Lung (tissue), 12 donors: ENCODE results near the gene PACSIN1. TPM values are rescaled to one million over a fixed set of nuclear protein-coding genes. Genes with fewer than 3 reads are reported as not detected.

Source experiments
- ATAC-seq: fragments of 200-7000 bp; cut with Tn5 transposase; one replicate; pipeline ENCODE4 v1.9.1; 2020; ENCODE audit warnings: moderate number of reproducible peaks; ENCODE audit not compliant: insufficient read depth, low FRiP score
- DNase-seq, 3 donors: peaks; one replicate each; pipeline ENCODE4 v3.0.0-alpha.2; 2013 to 2017
- H3K27ac ChIP-seq, 2 donors: one replicate each; pipeline ENCODE4 v1.5.1; 2013; ENCODE audit warnings: mild to moderate bottlenecking in 2 of 2, moderate library complexity in 2 of 2, control low read depth in 1 of 2, inconsistent platforms in 1 of 2, low read depth in 1 of 2, low read length in 1 of 2
- H3K27me3 ChIP-seq, 3 donors: one replicate each; pipeline ENCODE4 v1.5.1; 2013; ENCODE audit warnings: low read length in 2 of 3; ENCODE audit not compliant: control insufficient read depth in 3 of 3, insufficient read depth in 3 of 3
- H3K36me3 ChIP-seq, 4 donors: one replicate each; pipeline ENCODE4 v1.5.1; 2013; ENCODE audit warnings: low read length in 4 of 4, mild to moderate bottlenecking in 1 of 4, moderate library complexity in 1 of 4; ENCODE audit not compliant: control insufficient read depth in 4 of 4, insufficient read depth in 4 of 4
- H3K4me1 ChIP-seq, 5 donors: one replicate each; pipeline ENCODE4 v1.5.1; 2013; ENCODE audit warnings: low read length in 5 of 5, mild to moderate bottlenecking in 2 of 5, moderate library complexity in 1 of 5; ENCODE audit not compliant: control insufficient read depth in 5 of 5, insufficient read depth in 5 of 5
- H3K4me3 ChIP-seq: one replicate; pipeline ENCODE4 v1.5.1; 2013; ENCODE audit warnings: mild to moderate bottlenecking, control low read depth, moderate library complexity
- H3K9ac ChIP-seq, 2 donors: one replicate each; pipeline ENCODE4 v1.5.1; 2013; ENCODE audit warnings: low read length in 2 of 2, control low read depth in 1 of 2; ENCODE audit not compliant: insufficient read depth in 1 of 2
- H3K9me3 ChIP-seq, 4 donors: one replicate each; pipeline ENCODE4 v1.5.1; 2013; ENCODE audit warnings: low read length in 3 of 4, mild to moderate bottlenecking in 1 of 4, moderate library complexity in 1 of 4; ENCODE audit not compliant: control insufficient read depth in 4 of 4, insufficient read depth in 3 of 4
- CTCF ChIP-seq: IDR thresholded peaks from 2 replicates; pipeline ENCODE4 v1.5.1; 2012; ENCODE audit warnings: mild to moderate bottlenecking; ENCODE audit errors: control extremely low read depth, extremely low read depth
- WGBS, 2 donors: extraction: QIAGEN DNeasy Blood & Tissue Kit; methylation state at CpG; one replicate each; pipeline ENCODE4 v1.1.7; 2013; 5-methylcytosine and 5-hydroxymethylcytosine counted together
- polyA plus RNA-seq, 2 donors: library from polyadenylated mRNA; stranded (reverse); fragments of 200-250 nt; gene quantifications; one replicate each; pipeline ENCODE4 v1.2.1, GENCODE V29; 2013
- total RNA-seq, 2 donors: library from RNA; depleted of rRNA in 1 of 2; stranded (reverse); fragments of >200 nt in 1 of 2; gene quantifications; one replicate each; pipeline ENCODE4 v1.2.1, GENCODE V29; 2014 to 2021
- donor health status: control.
- donor health status: control.
- donor health status: Bipolar disorder and iron deficiency.
- donor health status: healthy.
- donor health status: DM: yes; HTN: yes; CAD: no.

The PACSIN1 gene
- total and polyA plus RNA-seq, 4 donors = 0.02 to 0.17 (median 0.12) TPM

GRCh38 chr6:34509782-34510181 lies 43.9 kb downstream of the PACSIN1 start:
- Histone ChIP-seq H3K36me3 (no peaks in the 10 kb centered on the region), H3K9me3 (peaks cover 0 to 3% (median 0%) of the 10 kb centered on the region in 4 donors), H3K4me1 (peaks cover 0 to 4% (median 0%) of the 10 kb centered on the region in 5 donors), H3K27ac (no peak overlapping the region), H3K4me3 (no peak overlapping the region), H3K27me3 (peaks cover 0 to 2% (median 0%) of the 10 kb centered on the region in 3 donors), H3K9ac (no peak overlapping the region)
- DNase-seq (no peak), ATAC-seq (no peak)
- no peak for TF ChIP-seq CTCF
- 94 to 97% methylated on average over 4 of the region's 4 CpGs for WGBS, 2 donors

DNA sequence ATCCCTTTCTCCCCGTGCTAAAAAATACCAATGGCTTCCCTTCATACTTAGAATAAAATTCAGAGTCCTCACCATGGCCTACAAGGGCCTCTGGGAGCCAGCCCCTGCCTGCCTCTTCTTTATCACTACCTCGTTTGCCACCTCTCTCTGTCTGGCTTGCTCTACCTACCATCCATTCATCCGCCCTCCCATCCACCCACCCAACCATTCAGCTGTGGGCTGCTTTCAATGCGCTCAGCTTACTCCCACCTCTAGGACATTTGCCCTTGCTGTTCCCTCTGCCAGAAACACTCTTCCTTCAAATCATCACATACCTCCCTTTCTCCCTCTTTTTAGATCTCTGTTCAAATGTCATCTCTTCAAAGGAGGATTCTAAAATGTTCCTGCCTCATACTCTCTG lies 44.4 kb downstream of the PACSIN1 start:
- no peak for TF ChIP-seq CTCF
- ATAC-seq = no peak
- H3K27ac ChIP-seq = no peak overlapping the region
- DNase-seq = peak in 1 of 3 donors; percentile 6
- no peak overlapping the region for H3K4me3 ChIP-seq
- 88 to 95% methylated on average over 4 of the region's 4 CpGs for WGBS, 2 donors
- no peak overlapping the region for H3K9ac ChIP-seq
- peaks cover 0 to 3% (median 0%) of the 10 kb centered on the region in 4 donors for H3K9me3 ChIP-seq
- peaks cover 0 to 9% (median 0%) of the 10 kb centered on the region in 5 donors for H3K4me1 ChIP-seq
- no peaks in the 10 kb centered on the region for H3K36me3 ChIP-seq
- peaks cover 0 to 2% (median 0%) of the 10 kb centered on the region in 3 donors for H3K27me3 ChIP-seq

DNA sequence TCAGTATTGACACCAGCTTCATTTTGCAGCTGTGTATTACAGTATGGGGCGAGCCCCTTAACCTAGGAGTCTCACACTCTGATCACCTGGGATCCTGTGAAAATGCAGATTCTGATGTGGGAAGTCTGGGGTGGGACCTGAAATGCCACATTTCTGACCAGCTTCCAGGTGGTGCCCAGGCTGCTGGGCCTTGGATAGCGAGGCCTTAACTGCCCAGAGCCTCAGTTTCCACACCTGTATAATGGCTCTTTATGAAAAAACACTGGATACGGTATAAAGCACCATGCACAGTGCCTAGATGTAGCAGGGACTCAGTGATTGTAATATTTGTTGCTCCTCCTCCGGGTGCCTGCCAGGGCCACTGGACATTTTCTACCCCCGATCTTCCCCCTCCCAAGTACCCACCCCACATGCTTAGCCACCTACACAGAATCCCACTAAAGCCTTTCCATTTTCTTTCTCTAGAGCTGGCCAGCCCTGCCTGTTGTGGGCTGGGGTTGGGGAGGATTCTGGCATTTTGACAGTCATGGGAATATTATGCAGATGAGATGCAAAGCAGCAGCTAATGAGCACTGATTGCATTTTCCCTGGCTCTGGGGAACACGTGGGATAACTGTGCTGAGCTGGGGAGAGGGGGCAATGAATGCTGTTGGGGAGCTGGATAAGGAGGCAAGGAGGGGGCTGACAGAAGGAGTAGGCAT lies 45.5 kb downstream of the PACSIN1 start:
- H3K27ac ChIP-seq = no peak overlapping the region
- H3K36me3 ChIP-seq = no peaks in the 10 kb centered on the region
- 82 to 92% methylated on average over 6 of the region's 6 CpGs for WGBS, 2 donors
- peaks cover 0 to 9% (median 0%) of the 10 kb centered on the region in 5 donors for H3K4me1 ChIP-seq
- H3K4me3 ChIP-seq = no peak overlapping the region
- DNase-seq (peak in 1 of 3 donors; percentile 3), ATAC-seq (no peak)
- peaks cover 0 to 2% (median 0%) of the 10 kb centered on the region in 3 donors for H3K27me3 ChIP-seq
- no peak for TF ChIP-seq CTCF
- H3K9me3 ChIP-seq = peaks cover 0 to 3% (median 0%) of the 10 kb centered on the region in 4 donors
- H3K9ac ChIP-seq = no peak overlapping the region
